HepG2 (cell line): ENCODE data around the gene MTSS2. TPM values are rescaled to one million over a fixed set of nuclear protein-coding genes. Genes with fewer than 3 reads are reported as not detected.
A peak's percentile ranks its signal among the peaks of the same experiment; 100 is the strongest.

Experiments used
- ATRX ChIP-seq: sonication (generic); formaldehyde crosslinking; IDR thresholded peaks from 2 replicates; pipeline ENCODE4 v1.4.0; 2020; ENCODE audit warnings: missing genetic modification reagents, borderline replicate concordance
- BORCS8-MEF2B ChIP-seq: sonication (generic); formaldehyde crosslinking; IDR thresholded peaks from 2 replicates; pipeline ENCODE4 v1.8.0; 2022; ENCODE audit warnings: mild to moderate bottlenecking, missing genetic modification reagents
- HIVEP1 ChIP-seq: sonication (generic); formaldehyde crosslinking; IDR thresholded peaks from 2 replicates; pipeline ENCODE4 v1.4.0; 2020; ENCODE audit warnings: mild to moderate bottlenecking, missing genetic modification reagents
- HNF1B ChIP-seq: sonication (generic); formaldehyde crosslinking; IDR thresholded peaks from 2 replicates; pipeline ENCODE4 v1.5.1; 2020; ENCODE audit warnings: mild to moderate bottlenecking, moderate library complexity, missing genetic modification reagents
- SRY ChIP-seq: sonication (generic); formaldehyde crosslinking; IDR thresholded peaks from 2 replicates; pipeline ENCODE4 v1.8.0; 2022; ENCODE audit warnings: mild to moderate bottlenecking, missing genetic modification reagents
- XRCC5 ChIP-seq: fragments of 200-400 bp; formaldehyde crosslinking; optimal IDR thresholded peaks from 2 replicates; pipeline ENCODE3; 2017; ENCODE audit warnings: mild to moderate bottlenecking, low read length
- YEATS4 ChIP-seq: sonication (generic); formaldehyde crosslinking; IDR thresholded peaks from 2 replicates; pipeline ENCODE4 v1.4.0; 2020; ENCODE audit warnings: missing genetic modification reagents, borderline replicate concordance
- ZNF225 ChIP-seq: sonication (generic); formaldehyde crosslinking; IDR thresholded peaks from 2 replicates; pipeline ENCODE4 v1.4.0; 2020; ENCODE audit warnings: mild to moderate bottlenecking, missing genetic modification reagents
- ZSCAN25 ChIP-seq: sonication (generic); formaldehyde crosslinking; IDR thresholded peaks from 2 replicates; pipeline ENCODE4 v1.8.0; 2022; ENCODE audit warnings: mild to moderate bottlenecking, missing genetic modification reagents
- polyA plus RNA-seq, 8 experiments: library from polyadenylated mRNA; depleted of rRNA in 3 of 8; stranded (reverse) in 7 of 8; unstranded in 1 of 8; fragments of >200 nt; fragmentation: Illumina TruSeq in 4 of 8; extraction: Trizol in 4 of 8; gene quantifications; 2 replicates each; pipeline versions ENCODE4 v1.2.1 to v1.2.3, GENCODE V29; 2011 to 2016; ENCODE audit warnings: low read depth in 4 of 8, missing spikeins in 1 of 8, mixed read lengths in 1 of 8; ENCODE audit not compliant: insufficient read depth in 1 of 8
- total RNA-seq, 5 experiments: library from RNA; depleted of rRNA; stranded (reverse); fragments of >200 nt; fragmentation: Illumina TruSeq; extraction: Trizol; gene quantifications; 2 replicates each; pipeline ENCODE4 v1.2.3, GENCODE V29; 2016; ENCODE audit warnings: low read depth in 1 of 5

The MTSS2 gene
- total and polyA plus RNA-seq, 2 of the 13 experiments (the other 11 are each of a cell fraction or from before 2014, with no cell fraction given): 132 to 242 TPM

GRCh38 chr16:70689970-70690891 lies 4.4 kb upstream of the MTSS2 start (continued):
- TF ChIP-seq ATRX (CRISPR knock-in tag) (no peak), BORCS8-MEF2B (CRISPR knock-in tag) (0 out of 2 replicates have a peak, but pooled peaks have one; percentile 13), HNF1B (CRISPR knock-in tag) (no peak), XRCC5 (peak; percentile 1), YEATS4 (CRISPR knock-in tag) (peak; percentile 49; the same call in 1 of the 2 replicates), ZSCAN25 (no peak), HIVEP1 (CRISPR knock-in tag) (0 out of 2 replicates have a peak, but pooled peaks have one; percentile 27), ZNF225 (CRISPR knock-in tag) (0 out of 2 replicates have a peak, but pooled peaks have one; percentile 9), SRY (0 out of 2 replicates have a peak, but pooled peaks have one; percentile 6)
